GM13977 (cell line): Measurements from ENCODE around the gene CCDC66.

ENCODE experiments used
- DNase-seq: peaks from one replicate; pipeline ENCODE4 v3.0.0; 2012; ENCODE audit warnings: low spot score
- CTCF ChIP-seq: IDR thresholded peaks from 2 replicates; pipeline ENCODE4 v1.5.1; 2012; ENCODE audit warnings: mild to moderate bottlenecking, control low read depth; ENCODE audit not compliant: insufficient read depth; ENCODE audit errors: extremely low read depth, missing control alignments
- in situ Hi-C: fragments of 300-500 bp; cut with MboI; formaldehyde crosslinking; loops from one replicate; pipeline ENCODE4 v1.12.0; 2022; ENCODE audit warnings: low sequenced_read_pairs, low pct_unique_long_range_greater_than_20kb, mixed read lengths, inconsistent platforms; ENCODE audit not compliant: unreplicated experiment

Gene CCDC66

GRCh38 chr3:56633602-56634535, 76.9 kb downstream of the CCDC66 start:
- DNase-seq = no peak
- in situ Hi-C loops = no loop called here
- no peak for TF ChIP-seq CTCF

- in situ Hi-C loops = no loop called here
- no peak for TF ChIP-seq CTCF
- no peak for DNase-seq
Measured at GRCh38 chr3:56645407-56645806, 88.4 kb downstream of the CCDC66 start.

GRCh38 chr3:56654460-56654859, 97.5 kb downstream of the CCDC66 start:
- TF ChIP-seq CTCF = no peak
- no peak for DNase-seq
- in situ Hi-C loops = no loop called here

- no peak for DNase-seq
- no peak for TF ChIP-seq CTCF
- in situ Hi-C loops = no loop called here
Measured at GRCh38 chr3:56655709-56656108, 98.7 kb downstream of the CCDC66 start.

- in situ Hi-C loops = no loop called here
- DNase-seq = no peak
- TF ChIP-seq CTCF = no peak
Measured at GRCh38 chr3:56664823-56665222, 107.8 kb downstream of the CCDC66 start.

- no peak for TF ChIP-seq CTCF
- no peak for DNase-seq
- in situ Hi-C loops = no loop called here
Measured at GRCh38 chr3:56667973-56668579, 111.1 kb downstream of the CCDC66 start.
